ENCODE measurements around the gene ETV4. TPM values are rescaled to one million over a fixed set of nuclear protein-coding genes. Genes with fewer than 3 reads are reported as not detected.
A peak's percentile ranks its signal among the peaks of the same experiment; 100 is the strongest.

The ETV4 gene
- total and polyA plus RNA-seq, 2 of the 13 experiments (the other 11 are each of a cell fraction or from before 2014, with no cell fraction given): 128 to 330 TPM

GRCh38 chr17:43526886-43527648 lies 19.1 kb downstream of the ETV4 start (continued):
- 0 out of 2 replicates have a peak, but pooled peaks have one; percentile 2 for TF ChIP-seq IRF9 (CRISPR knock-in tag; IDR thresholded peaks at IDR 0.05; ENCODE audit: borderline replicate concordance)
- TF ChIP-seq GFI1 (CRISPR knock-in tag; IDR thresholded peaks at IDR 0.05; ENCODE audit: borderline replicate concordance): peak; percentile 12; the same call in 1 of the 2 replicates
- 0 out of 2 replicates have a peak, but pooled peaks have one; percentile 71 for TF ChIP-seq SMYD3 (CRISPR knock-in tag; IDR thresholded peaks at IDR 0.05)
- no peak for TF ChIP-seq TCF12 (IDR thresholded peaks at IDR 0.05)
- TF ChIP-seq TCF12 (CRISPR knock-in tag; IDR thresholded peaks at IDR 0.05): peak; percentile 50; the same call in 1 of the 2 replicates
- TF ChIP-seq ZNF724P (CRISPR knock-in tag; IDR thresholded peaks at IDR 0.05; ENCODE audit: borderline replicate concordance): 0 out of 2 replicates have a peak, but pooled peaks have one; percentile 61
- no peak for TF ChIP-seq LCORL (IDR thresholded peaks at IDR 0.05)
- peak; percentile 15; the same call in 1 of the 2 replicates for TF ChIP-seq LCORL (CRISPR knock-in tag; IDR thresholded peaks at IDR 0.05)
- no peak for TF ChIP-seq ISL2 (CRISPR knock-in tag; IDR thresholded peaks at IDR 0.05)
- TF ChIP-seq SUZ12 (IDR thresholded peaks at IDR 0.05; ENCODE audit: low read depth, low read length): no peak
- TF ChIP-seq USF2 (IDR thresholded peaks at IDR 0.05; ENCODE audit: low read depth, low read length): no peak
- TF ChIP-seq USF2 (CRISPR knock-in tag; IDR thresholded peaks at IDR 0.05; ENCODE audit: borderline replicate concordance): no peak
- no peak; the same call in 1 of the 2 replicates for TF ChIP-seq NRL (CRISPR knock-in tag; IDR thresholded peaks at IDR 0.05; ENCODE audit: borderline replicate concordance)
- TF ChIP-seq, protein P1, sequence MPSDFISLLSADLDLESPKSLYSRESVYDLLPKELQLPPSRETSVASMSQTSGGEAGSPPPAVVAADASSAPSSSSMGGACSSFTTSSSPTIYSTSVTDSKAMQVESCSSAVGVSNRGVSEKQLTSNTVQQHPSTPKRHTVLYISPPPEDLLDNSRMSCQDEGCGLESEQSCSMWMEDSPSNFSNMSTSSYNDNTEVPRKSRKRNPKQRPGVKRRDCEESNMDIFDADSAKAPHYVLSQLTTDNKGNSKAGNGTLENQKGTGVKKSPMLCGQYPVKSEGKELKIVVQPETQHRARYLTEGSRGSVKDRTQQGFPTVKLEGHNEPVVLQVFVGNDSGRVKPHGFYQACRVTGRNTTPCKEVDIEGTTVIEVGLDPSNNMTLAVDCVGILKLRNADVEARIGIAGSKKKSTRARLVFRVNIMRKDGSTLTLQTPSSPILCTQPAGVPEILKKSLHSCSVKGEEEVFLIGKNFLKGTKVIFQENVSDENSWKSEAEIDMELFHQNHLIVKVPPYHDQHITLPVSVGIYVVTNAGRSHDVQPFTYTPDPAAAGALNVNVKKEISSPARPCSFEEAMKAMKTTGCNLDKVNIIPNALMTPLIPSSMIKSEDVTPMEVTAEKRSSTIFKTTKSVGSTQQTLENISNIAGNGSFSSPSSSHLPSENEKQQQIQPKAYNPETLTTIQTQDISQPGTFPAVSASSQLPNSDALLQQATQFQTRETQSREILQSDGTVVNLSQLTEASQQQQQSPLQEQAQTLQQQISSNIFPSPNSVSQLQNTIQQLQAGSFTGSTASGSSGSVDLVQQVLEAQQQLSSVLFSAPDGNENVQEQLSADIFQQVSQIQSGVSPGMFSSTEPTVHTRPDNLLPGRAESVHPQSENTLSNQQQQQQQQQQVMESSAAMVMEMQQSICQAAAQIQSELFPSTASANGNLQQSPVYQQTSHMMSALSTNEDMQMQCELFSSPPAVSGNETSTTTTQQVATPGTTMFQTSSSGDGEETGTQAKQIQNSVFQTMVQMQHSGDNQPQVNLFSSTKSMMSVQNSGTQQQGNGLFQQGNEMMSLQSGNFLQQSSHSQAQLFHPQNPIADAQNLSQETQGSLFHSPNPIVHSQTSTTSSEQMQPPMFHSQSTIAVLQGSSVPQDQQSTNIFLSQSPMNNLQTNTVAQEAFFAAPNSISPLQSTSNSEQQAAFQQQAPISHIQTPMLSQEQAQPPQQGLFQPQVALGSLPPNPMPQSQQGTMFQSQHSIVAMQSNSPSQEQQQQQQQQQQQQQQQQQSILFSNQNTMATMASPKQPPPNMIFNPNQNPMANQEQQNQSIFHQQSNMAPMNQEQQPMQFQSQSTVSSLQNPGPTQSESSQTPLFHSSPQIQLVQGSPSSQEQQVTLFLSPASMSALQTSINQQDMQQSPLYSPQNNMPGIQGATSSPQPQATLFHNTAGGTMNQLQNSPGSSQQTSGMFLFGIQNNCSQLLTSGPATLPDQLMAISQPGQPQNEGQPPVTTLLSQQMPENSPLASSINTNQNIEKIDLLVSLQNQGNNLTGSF (CRISPR knock-in tag; IDR thresholded peaks at IDR 0.05): peak; percentile 28; the same call in 1 of the 2 replicates
- peak; percentile 7; the same call in 1 of the 2 replicates for TF ChIP-seq PHF8 (CRISPR knock-in tag; IDR thresholded peaks at IDR 0.05)
- TF ChIP-seq SP5 (CRISPR knock-in tag; IDR thresholded peaks at IDR 0.05; ENCODE audit: borderline replicate concordance, low read depth): no peak
- TF ChIP-seq KLF12 (CRISPR knock-in tag; IDR thresholded peaks at IDR 0.05; ENCODE audit: borderline replicate concordance): 0 out of 2 replicates have a peak, but pooled peaks have one; percentile 9
- no peak for TF ChIP-seq CBFB (CRISPR knock-in tag; IDR thresholded peaks at IDR 0.05)
- no peak for TF ChIP-seq ETV6 (CRISPR knock-in tag; conservative IDR thresholded peaks at IDR 0.05)
